Mucosa of stomach (tissue), 1 donor: ENCODE measurements around the gene SRBD1.

Source experiments
- H3K27me3 ChIP-seq: one replicate; pipeline ENCODE4 v1.7.0; 2013; ENCODE audit warnings: mild to moderate bottlenecking, low read length; ENCODE audit not compliant: control insufficient read depth, insufficient read depth
- H3K36me3 ChIP-seq: one replicate; pipeline ENCODE4 v1.7.0; 2013; ENCODE audit warnings: low read length; ENCODE audit not compliant: control insufficient read depth, insufficient read depth
- H3K4me1 ChIP-seq: one replicate; pipeline ENCODE4 v1.7.0; 2013; ENCODE audit warnings: mild to moderate bottlenecking, low read length; ENCODE audit not compliant: control insufficient read depth, insufficient read depth
- H3K4me3 ChIP-seq: one replicate; pipeline ENCODE4 v1.7.0; 2013; ENCODE audit warnings: low read length
- H3K9ac ChIP-seq: one replicate; pipeline ENCODE4 v1.7.0; 2013; ENCODE audit warnings: mild to moderate bottlenecking, low read length, moderate library complexity
- H3K9me3 ChIP-seq: one replicate; pipeline ENCODE4 v1.7.0; 2013; ENCODE audit warnings: mild to moderate bottlenecking, low read length, moderate library complexity; ENCODE audit not compliant: control insufficient read depth
- donor health status: Pancreatic carcinoma.

SRBD1 gene

GRCh38 chr2:45647356-45647755 lies 36.3 kb upstream of the SRBD1 start:
- H3K9ac ChIP-seq, result no peak overlapping the region
- no peaks in the 10 kb centered on the region for H3K36me3 ChIP-seq
- no peaks in the 10 kb centered on the region for H3K9me3 ChIP-seq
- no peak overlapping the region for H3K4me3 ChIP-seq
- peaks cover 11% of the 10 kb centered on the region for H3K4me1 ChIP-seq
- H3K27me3 ChIP-seq, result peaks cover 8% of the 10 kb centered on the region

GRCh38 chr2:45646289-45646688 lies 35.2 kb upstream of the SRBD1 start:
- Histone ChIP-seq H3K36me3 (no peaks in the 10 kb centered on the region), H3K27me3 (peaks cover 10% of the 10 kb centered on the region), H3K4me1 (peaks cover 11% of the 10 kb centered on the region), H3K9ac (no peak overlapping the region), H3K4me3 (no peak overlapping the region), H3K9me3 (no peaks in the 10 kb centered on the region)

DNA sequence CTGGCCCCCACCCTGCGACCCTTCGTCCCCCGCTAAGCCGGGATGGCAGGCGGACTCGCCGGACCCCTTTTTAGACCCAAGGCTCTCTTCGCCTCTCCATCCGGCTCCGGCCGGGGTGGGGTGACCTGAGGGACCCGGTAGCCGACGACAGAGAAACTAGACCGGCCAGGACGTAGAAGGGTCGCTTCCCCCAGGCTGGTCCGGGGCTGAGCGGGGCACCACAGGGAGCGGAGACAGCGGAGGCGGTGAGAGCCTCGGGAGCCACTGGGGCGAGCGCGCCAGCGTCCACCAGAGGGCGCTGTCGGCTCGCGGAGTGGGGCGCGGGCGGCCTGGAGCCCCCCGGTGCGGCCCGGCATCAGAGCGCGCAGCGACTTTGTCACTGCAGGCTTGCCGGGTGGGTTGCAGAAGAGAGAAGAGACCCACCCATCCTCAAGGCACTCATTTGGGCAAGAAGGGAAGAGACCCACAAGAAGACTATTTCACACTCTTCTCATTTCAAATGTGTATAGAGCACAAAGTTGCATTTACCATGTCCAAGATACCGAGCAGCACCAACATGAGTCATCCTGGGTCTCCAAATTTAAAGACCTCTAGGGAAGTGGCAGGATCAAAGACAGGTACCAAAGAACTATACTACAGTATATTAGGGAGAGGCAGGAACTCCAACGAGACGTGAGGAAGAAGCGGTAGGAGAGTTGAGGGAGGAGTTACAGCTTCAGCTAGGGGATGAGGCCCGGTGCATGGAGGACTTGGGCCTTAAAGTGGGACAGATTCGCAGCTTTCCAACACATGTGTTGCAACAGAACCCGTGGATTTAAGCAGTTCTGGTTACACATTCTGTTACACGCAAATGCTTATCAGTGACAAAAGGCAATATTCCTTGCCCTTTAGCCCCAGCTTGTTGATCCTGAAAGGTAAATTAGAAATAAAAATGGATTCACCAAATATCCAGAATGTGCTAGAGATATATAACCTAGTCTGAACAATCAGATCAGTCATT lies 32.8 kb upstream of the SRBD1 start:
- peak overlapping the region; percentile 94 for H3K9ac ChIP-seq
- H3K9me3 ChIP-seq, result no peaks in the 10 kb centered on the region
- H3K4me3 ChIP-seq, result peak overlapping the region; percentile 91
- peaks cover 10% of the 10 kb centered on the region for H3K27me3 ChIP-seq
- H3K4me1 ChIP-seq, result peaks cover 11% of the 10 kb centered on the region
- H3K36me3 ChIP-seq, result no peaks in the 10 kb centered on the region

- peaks cover 11% of the 10 kb centered on the region for H3K4me1 ChIP-seq
- H3K4me3 ChIP-seq, result peak overlapping the region; percentile 91
- peak overlapping the region; percentile 94 for H3K9ac ChIP-seq
- no peaks in the 10 kb centered on the region for H3K9me3 ChIP-seq
- H3K36me3 ChIP-seq, result no peaks in the 10 kb centered on the region
- H3K27me3 ChIP-seq, result peaks cover 10% of the 10 kb centered on the region
Observed at GRCh38 chr2:45643095-45643494, 32.0 kb upstream of the SRBD1 start.

DNA sequence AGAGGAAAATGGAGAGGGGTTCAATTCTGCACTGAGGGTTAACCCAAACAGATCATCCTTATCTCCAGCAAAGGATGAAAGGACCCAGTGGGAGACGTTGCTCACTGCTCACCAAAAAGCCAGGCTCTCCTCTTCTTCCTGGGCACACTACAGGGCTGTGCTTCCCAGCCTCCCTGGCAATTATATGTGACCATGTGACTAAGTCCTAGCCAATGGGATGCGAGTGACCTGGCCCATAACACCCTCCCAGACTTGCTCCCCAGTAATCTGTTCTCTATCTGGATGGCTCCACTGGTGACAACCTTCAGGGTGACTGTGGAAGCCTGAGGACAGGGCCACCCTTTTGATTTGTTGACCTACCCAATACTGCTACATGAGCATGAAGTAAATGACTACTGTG lies 29.5 kb upstream of the SRBD1 start:
- Histone ChIP-seq H3K27me3 (peaks cover 10% of the 10 kb centered on the region), H3K9ac (no peak overlapping the region), H3K36me3 (no peaks in the 10 kb centered on the region), H3K9me3 (no peaks in the 10 kb centered on the region), H3K4me3 (no peak overlapping the region), H3K4me1 (peaks cover 11% of the 10 kb centered on the region)

DNA sequence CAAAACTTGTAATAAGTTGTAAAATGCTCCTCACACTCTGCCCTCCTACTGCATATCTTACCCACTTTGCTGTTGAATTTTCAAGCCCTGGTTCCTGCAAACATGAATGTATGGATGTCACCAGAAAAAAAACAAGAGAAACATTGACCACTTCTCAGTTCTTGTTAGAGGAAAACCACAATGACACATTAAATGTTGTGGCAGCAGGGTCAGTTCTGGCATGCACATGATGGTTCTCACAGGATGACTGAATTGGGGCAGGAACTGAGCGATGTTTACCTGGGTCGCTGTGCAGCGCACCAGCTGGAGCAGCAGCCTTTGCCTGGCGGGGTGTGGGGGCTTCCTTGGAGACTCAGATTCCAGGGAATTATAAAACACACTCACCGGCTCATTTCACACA lies 26.4 kb upstream of the SRBD1 start:
- Histone ChIP-seq H3K27me3 (peaks cover 2% of the 10 kb centered on the region), H3K9ac (no peak overlapping the region), H3K4me1 (no peaks in the 10 kb centered on the region), H3K9me3 (no peaks in the 10 kb centered on the region), H3K36me3 (no peaks in the 10 kb centered on the region), H3K4me3 (no peak overlapping the region)

DNA sequence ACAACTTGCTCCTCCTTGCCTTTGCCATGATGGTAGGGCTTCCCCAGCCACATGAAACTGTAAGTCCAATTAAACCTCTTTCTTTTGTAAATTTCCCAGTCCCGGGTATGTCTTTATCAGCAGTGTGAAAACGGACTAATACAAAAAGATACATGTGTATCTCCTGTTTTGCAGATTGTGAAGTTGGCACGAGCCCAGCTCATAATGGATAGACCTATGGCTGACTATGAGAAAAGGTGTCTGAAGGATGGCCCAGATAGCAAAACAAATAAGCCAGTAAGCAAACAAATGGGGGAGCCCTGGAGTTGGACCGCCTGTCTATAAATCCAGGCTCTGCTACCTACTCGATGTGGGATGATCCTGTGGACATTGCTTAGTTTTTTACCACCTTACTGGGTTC lies 24.9 kb upstream of the SRBD1 start:
- Histone ChIP-seq H3K27me3 (no peaks in the 10 kb centered on the region), H3K4me3 (no peak overlapping the region), H3K9me3 (no peaks in the 10 kb centered on the region), H3K9ac (no peak overlapping the region), H3K36me3 (no peaks in the 10 kb centered on the region), H3K4me1 (no peaks in the 10 kb centered on the region)

GRCh38 chr2:45634223-45634622 lies 23.2 kb upstream of the SRBD1 start:
- Histone ChIP-seq H3K9ac (no peak overlapping the region), H3K9me3 (no peaks in the 10 kb centered on the region), H3K27me3 (no peaks in the 10 kb centered on the region), H3K4me3 (no peak overlapping the region), H3K4me1 (no peaks in the 10 kb centered on the region), H3K36me3 (no peaks in the 10 kb centered on the region)

DNA sequence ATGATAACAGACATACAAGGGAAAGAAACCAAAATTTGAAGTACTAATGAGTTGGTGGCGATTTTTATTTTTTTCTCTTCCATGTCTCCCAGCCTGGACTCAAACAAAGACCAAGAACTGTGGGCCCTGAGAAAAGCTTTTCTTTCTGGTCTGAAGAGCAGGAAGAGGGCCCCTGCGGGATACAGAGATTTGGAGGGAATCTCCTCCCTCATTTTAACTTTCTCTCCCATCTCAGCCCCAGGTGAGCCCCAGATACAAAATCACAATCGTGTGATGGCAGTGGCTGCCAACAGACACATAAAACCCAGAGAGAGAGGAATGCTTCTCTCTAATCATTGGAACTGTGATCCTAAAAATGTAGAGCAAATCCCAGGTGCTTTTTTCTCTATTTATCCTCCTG lies 20.9 kb upstream of the SRBD1 start:
- no peak overlapping the region for H3K9ac ChIP-seq
- H3K9me3 ChIP-seq, result no peaks in the 10 kb centered on the region
- no peaks in the 10 kb centered on the region for H3K27me3 ChIP-seq
- H3K36me3 ChIP-seq, result no peaks in the 10 kb centered on the region
- no peak overlapping the region for H3K4me3 ChIP-seq
- H3K4me1 ChIP-seq, result peaks cover 2% of the 10 kb centered on the region

- Histone ChIP-seq H3K4me3 (no peak overlapping the region), H3K9me3 (no peaks in the 10 kb centered on the region), H3K4me1 (peaks cover 8% of the 10 kb centered on the region), H3K9ac (no peak overlapping the region), H3K36me3 (no peaks in the 10 kb centered on the region), H3K27me3 (no peaks in the 10 kb centered on the region)
Observed at GRCh38 chr2:45631319-45631718, 20.3 kb upstream of the SRBD1 start.

- no peak overlapping the region for H3K4me3 ChIP-seq
- no peak overlapping the region for H3K9ac ChIP-seq
- peaks cover 21% of the 10 kb centered on the region for H3K4me1 ChIP-seq
Observed at GRCh38 chr2:45629971-45630370, 18.9 kb upstream of the SRBD1 start.

GRCh38 chr2:45627911-45628310 lies 16.8 kb upstream of the SRBD1 start:
- no peaks in the 10 kb centered on the region for H3K9me3 ChIP-seq
- H3K27me3 ChIP-seq, result no peaks in the 10 kb centered on the region
- no peaks in the 10 kb centered on the region for H3K36me3 ChIP-seq
- H3K9ac ChIP-seq, result no peak overlapping the region
- H3K4me3 ChIP-seq, result no peak overlapping the region
- peaks cover 25% of the 10 kb centered on the region for H3K4me1 ChIP-seq

More at GRCh38 chr2:45629971-45630370, 18.9 kb upstream of the SRBD1 start:
- H3K9me3 ChIP-seq, result no peaks in the 10 kb centered on the region
- H3K36me3 ChIP-seq, result no peaks in the 10 kb centered on the region
- H3K27me3 ChIP-seq, result no peaks in the 10 kb centered on the region
